GM12891 (cell line): Measurements from ENCODE around the gene KLRC2.

Experiments used
- POLR2A ChIP-seq: IDR thresholded peaks from 2 replicates; pipeline ENCODE4 v1.6.1; 2011; ENCODE audit warnings: low read depth, low read length, control low read depth
- POLR2AphosphoS5 ChIP-seq: IDR thresholded peaks from 2 replicates; pipeline ENCODE4 v1.6.1; 2011; ENCODE audit warnings: low read depth, low read length, control low read depth
- POU2F2 ChIP-seq: IDR thresholded peaks from 2 replicates; pipeline ENCODE4 v1.6.1; 2011; ENCODE audit warnings: low read depth, mild to moderate bottlenecking, control low read depth, low read length, moderate library complexity
- TAF1 ChIP-seq: IDR thresholded peaks from 2 replicates; pipeline ENCODE4 v1.6.1; 2011; ENCODE audit warnings: low read depth, low read length, control low read depth

DNA sequence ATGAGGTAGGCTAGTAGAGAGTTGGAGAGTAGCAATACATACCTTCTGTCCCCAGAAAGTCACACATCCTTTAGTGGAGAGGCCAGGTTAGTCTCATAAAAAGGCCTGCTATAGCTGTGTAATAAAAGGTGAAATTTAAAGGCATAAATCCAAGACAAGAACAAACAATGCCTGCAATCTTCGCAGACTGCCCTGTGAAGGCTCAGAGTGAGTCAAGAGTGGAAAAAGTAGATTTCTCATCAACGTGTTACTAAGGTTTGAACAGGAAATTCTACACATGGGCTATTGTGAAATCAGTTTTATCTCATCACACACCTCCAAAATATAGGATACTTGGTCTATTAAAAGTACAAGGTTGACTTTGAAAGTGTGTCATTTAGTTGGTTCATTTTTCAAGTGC is 17.3 kb upstream of the KLRC2 start, which contains the start of gene KLRC1:
- TF ChIP-seq TAF1 (no peak), POLR2A (no peak), POU2F2 (no peak), POLR2AphosphoS5 (no peak)
